GM12801 (cell line): ENCODE measurements around the gene EHMT1.
"Not testable (repeated sequence)": the region's sequence is repeated elsewhere in the genome, so short reads cannot be mapped to it uniquely, and the experiment has no call there.

Experiments
- TF ChIP-seq, protein P1 (sequence below): IDR thresholded peaks from one replicate; pipeline ENCODE4 v1.5.1; 2011; ENCODE audit warnings: control low read depth; ENCODE audit not compliant: insufficient read length; ENCODE audit errors: extremely low read depth

The EHMT1 gene

DNA sequence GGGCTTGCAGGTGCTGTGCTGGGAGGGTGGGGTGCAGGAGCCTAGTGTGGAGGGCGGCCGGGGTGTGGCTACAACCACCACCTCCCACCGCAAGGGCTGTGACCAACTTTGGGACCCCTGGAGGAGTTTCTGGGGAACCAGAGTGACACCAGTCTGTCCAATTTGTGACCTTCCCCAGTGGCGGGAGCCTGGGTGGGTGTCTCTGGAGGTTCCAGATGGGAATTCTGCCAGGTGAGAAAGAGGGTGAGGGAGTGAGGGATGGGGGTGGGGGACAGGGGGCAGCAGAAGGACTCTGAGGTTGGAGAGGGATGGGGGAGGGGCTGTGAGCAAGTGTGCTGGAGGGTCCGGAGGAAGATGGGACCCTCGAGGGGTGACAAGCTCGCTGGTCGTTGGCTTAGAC is 254.6 kb downstream of the EHMT1 start:
- TF ChIP-seq, protein P1, sequence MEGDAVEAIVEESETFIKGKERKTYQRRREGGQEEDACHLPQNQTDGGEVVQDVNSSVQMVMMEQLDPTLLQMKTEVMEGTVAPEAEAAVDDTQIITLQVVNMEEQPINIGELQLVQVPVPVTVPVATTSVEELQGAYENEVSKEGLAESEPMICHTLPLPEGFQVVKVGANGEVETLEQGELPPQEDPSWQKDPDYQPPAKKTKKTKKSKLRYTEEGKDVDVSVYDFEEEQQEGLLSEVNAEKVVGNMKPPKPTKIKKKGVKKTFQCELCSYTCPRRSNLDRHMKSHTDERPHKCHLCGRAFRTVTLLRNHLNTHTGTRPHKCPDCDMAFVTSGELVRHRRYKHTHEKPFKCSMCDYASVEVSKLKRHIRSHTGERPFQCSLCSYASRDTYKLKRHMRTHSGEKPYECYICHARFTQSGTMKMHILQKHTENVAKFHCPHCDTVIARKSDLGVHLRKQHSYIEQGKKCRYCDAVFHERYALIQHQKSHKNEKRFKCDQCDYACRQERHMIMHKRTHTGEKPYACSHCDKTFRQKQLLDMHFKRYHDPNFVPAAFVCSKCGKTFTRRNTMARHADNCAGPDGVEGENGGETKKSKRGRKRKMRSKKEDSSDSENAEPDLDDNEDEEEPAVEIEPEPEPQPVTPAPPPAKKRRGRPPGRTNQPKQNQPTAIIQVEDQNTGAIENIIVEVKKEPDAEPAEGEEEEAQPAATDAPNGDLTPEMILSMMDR: no peak

DNA sequence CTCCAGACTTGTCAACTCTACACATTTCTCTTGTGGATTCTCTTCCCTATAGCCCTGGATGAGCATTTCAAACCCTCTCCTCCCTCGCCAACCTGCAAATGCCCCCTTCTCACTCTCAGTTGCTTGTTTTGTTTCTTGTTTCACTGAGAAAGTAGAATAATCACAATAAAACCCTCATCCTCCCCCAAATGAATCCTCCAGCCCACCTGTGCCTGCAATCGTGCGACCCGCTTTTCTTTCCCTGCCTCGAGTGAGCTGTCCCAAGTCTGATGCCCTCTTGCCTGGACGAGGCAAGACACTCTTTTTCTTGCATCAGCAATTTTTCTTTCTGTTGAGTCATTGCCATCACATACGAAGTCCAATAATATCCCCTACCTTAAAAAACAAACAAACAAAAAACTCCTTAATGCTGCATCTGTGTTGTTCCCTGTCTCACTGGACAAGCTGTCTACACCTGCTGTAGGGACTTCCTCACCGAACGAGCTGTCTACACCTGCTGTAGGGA is 255.1 kb downstream of the EHMT1 start:
- TF ChIP-seq, protein P1: no peak

DNA sequence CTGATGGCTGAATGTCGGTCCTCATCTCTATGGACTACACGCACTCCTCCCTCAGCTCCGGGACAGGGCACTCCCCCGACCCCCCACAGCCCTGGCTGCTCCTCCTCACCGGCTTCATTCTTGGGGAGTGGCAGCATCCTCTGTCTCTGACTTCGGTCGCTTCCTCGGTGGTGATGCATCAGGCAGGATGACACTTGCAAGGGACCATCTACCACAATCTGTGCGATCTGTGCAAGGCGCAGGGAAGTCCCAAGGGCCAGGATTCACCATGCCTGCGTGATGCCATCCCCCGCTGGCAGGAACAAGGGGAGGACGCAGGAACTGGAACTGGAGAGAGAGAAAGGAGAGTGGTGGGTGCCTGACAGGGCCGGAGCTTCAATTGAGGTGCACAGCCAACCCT is 256.5 kb downstream of the EHMT1 start:
- TF ChIP-seq, protein P1: no peak

DNA sequence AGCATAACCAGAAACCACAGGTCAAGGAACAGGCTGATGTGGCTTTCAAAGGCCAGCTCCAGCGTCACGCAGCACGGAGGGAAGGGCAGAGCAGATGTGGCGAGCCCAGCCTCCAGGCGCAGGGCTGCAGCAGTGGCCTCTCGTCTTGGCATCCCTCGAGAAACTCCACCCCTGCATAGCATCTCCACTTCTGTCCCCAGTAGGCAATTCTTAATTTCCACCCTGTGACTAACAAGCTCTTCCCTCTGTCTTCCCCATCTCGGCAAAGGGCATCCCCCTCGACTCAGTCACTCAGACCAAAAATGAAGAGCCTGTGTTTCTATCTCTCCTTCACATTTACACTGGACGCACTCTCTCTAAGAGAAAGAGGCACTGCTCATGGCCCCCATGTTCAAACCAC is 257.0 kb downstream of the EHMT1 start:
- TF ChIP-seq, protein P1: no peak

DNA sequence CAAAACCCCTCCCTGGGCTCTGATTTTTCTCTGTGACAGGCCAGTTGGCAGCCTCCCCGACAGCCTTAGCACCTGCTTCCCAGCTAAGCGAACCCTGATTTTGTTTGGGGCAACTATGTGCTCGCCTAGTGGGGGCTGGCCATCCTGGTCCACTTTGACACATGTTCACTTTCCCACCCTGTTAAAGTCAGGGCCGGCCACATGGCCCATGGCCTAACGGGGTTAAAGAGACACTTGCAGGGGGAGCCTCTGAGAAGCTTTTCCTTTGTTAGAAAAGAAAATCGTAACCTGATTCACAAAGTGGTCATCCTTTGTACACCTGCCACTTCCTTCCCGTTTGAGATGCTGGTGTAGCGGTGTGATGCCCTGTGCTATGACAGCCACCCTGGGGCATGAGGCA is 257.5 kb downstream of the EHMT1 start:
- TF ChIP-seq, protein P1: no peak

DNA sequence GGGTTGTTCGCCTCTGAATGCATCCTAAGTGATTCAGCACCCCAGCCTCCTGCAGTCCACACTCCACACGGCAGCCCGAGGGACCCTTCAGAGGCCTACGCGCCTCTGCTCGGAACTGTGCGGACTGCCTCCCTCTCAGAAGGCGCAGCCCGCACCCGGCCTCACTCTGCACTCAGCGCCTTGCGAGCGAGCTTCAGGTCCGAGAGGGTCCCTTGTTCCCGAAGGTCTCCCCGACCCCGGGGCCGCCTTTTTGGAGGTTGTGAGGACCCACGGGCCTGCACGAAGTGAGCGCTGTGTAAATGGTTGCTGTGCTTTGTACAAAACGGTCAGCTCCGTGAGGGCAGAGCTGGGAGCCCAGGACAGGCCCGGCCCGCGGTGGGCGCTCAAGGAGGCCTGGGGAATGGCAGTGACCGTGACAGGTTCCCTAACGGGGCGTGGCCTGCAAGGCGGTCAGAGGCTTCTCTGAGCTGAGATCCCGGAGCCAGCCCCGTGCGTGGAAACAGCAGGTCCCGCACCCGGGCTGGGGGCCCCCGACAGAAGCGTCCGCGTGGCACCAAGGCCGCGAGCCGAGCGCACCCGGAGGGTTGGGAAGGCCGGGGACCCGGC is 258.1 kb downstream of the EHMT1 start:
- TF ChIP-seq, protein P1: no peak

DNA sequence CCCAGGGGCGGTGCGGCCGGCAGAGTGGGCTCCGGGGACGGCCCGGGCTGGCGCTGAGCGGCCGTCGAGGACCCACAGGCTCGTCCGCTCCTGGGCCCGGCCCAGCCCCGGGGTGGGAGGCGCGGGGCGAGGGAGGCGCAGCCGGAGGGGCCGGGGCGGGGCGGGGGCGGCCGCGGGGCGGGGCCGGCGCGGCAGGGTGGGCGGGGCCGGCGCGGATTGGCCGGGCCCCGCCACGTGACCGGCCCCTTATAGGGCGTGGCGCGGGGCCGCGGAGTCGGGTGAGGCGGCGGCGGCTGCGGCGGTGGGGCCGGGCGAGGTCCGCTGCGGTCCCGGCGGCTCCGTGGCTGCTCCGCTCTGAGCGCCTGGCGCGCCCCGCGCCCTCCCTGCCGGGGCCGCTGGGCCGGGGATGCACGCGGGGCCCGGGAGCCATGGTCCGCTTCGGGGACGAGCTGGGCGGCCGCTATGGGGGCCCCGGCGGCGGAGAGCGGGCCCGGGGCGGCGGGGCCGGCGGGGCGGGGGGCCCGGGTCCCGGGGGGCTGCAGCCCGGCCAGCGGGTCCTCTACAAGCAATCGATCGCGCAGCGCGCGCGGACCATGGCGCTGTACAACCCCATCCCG is 258.8 kb downstream of the EHMT1 start, which contains the start of gene CACNA1B:
CACNA1B (plus strand) TSS at position 277 of the 617 bp plus-strand sequence; CDS start at position 429, 152 bp downstream.
- TF ChIP-seq, protein P1: not testable (repeated sequence)
